HL-60/S4 treated with retinoic acid at 250 ng/mL for 4 days and 3 days (cell line): ENCODE measurements around the gene FOXL2.

Source experiments
- in situ Hi-C: fragments of 300-500 bp; cut with MboI; formaldehyde crosslinking; loops from 2 replicates; pipeline ENCODE4 v1.7.0; 2022; ENCODE audit warnings: low sequenced_read_pairs

Gene FOXL2

GRCh38 chr3:138899351-138899991 lies 47.5 kb downstream of the FOXL2 start:
- in situ Hi-C loops = no loop called here

- in situ Hi-C loops = no loop called here
Observed at GRCh38 chr3:138898708-138899107, 48.2 kb downstream of the FOXL2 start.

GRCh38 chr3:138898301-138898700 lies 48.6 kb downstream of the FOXL2 start:
- in situ Hi-C loops = no loop called here
